B cell (primary cell): Measurements from ENCODE around the gene SDF2. TPM values are rescaled to one million over a fixed set of nuclear protein-coding genes. Genes with fewer than 3 reads are reported as not detected.

Experiments
- ATAC-seq: fragments of 200-7000 bp; cut with Tn5 transposase; one replicate; pipeline ENCODE4 v1.10.0; 2021; ENCODE audit warnings: low read depth, mild to moderate bottlenecking, moderate number of reproducible peaks, moderate library complexity
- CTCF ChIA-PET: fragments of 350-600 bp; sonication (Branson Sonifier 250); formaldehyde crosslinking; loops from one replicate; lab custom pipeline; 2021; ENCODE audit warnings: antibody characterized with exemption, inconsistent platforms; lab: Charles Lee
- POLR2A ChIA-PET: fragments of 350-600 bp; sonication (Branson Sonifier 250); formaldehyde crosslinking; loops from one replicate; lab custom pipeline; 2021; ENCODE audit warnings: antibody characterized with exemption; lab: Charles Lee
- DNase-seq: peaks from one replicate; pipeline ENCODE4 v3.0.0; 2013
- H2AFZ ChIP-seq: 2 replicates; pipeline ENCODE4 v1.6.1; 2012; ENCODE audit warnings: mild to moderate bottlenecking, low read depth, low read length; ENCODE audit not compliant: insufficient read depth, poor library complexity, severe bottlenecking
- H3K27ac ChIP-seq, 2 donors: 1 replicate in 1 of 2; 2 replicates in 1 of 2; pipeline ENCODE4 v1.5.1; 2012 to 2013; ENCODE audit warnings: low read length in 2 of 2, mild to moderate bottlenecking in 2 of 2, moderate library complexity in 1 of 2
- H3K27me3 ChIP-seq, 4 experiments: fragments of 200-600 bp in 1 of 4; sonication (generic) in 1 of 4; replicated peaks in 1 of 4; 1 replicate in 2 of 4; 2 replicates in 2 of 4; pipeline versions ENCODE4 v1.6.1 to v1.7.0; 2013 to 2016; ENCODE audit warnings: low read length in 3 of 4, mild to moderate bottlenecking in 2 of 4, mixed read lengths in 1 of 4, moderate library complexity in 1 of 4; ENCODE audit not compliant: insufficient read depth in 4 of 4, control insufficient read depth in 3 of 4; ENCODE audit errors: control extremely low read depth in 1 of 4
- H3K36me3 ChIP-seq, 2 experiments: replicated peaks in 1 of 2; 1 replicate in 1 of 2; 2 replicates in 1 of 2; pipeline versions ENCODE4 v1.6.1 to v1.7.1; 2013; ENCODE audit warnings: low read length in 1 of 2; ENCODE audit not compliant: insufficient read depth in 2 of 2, control insufficient read depth in 1 of 2; ENCODE audit errors: control extremely low read depth in 1 of 2, extremely low read depth in 1 of 2
- H3K4me1 ChIP-seq, 2 donors: fragments of 200-600 bp in 1 of 2; sonication (generic) in 1 of 2; 1 replicate in 1 of 2; 2 replicates in 1 of 2; pipeline versions ENCODE4 v1.5.1 to v1.6.1; 2013 to 2017; ENCODE audit warnings: low read length in 2 of 2; ENCODE audit not compliant: control insufficient read depth in 2 of 2, insufficient read depth in 2 of 2
- H3K4me2 ChIP-seq: replicated peaks from 2 replicates; pipeline ENCODE3; 2012; ENCODE audit warnings: mild to moderate bottlenecking, low read depth, low read length; ENCODE audit not compliant: poor library complexity, severe bottlenecking
- H3K4me3 ChIP-seq, 5 experiments: fragments of 200-600 bp in 1 of 5; sonication (generic) in 1 of 5; 1 replicate in 3 of 5; 2 replicates in 2 of 5; pipeline versions ENCODE4 v1.5.1 to v1.7.0; 2011 to 2016; ENCODE audit warnings: low read length in 4 of 5, mild to moderate bottlenecking in 4 of 5, low read depth in 2 of 5, control low read depth in 1 of 5, moderate library complexity in 1 of 5; ENCODE audit not compliant: insufficient read depth in 1 of 5; ENCODE audit errors: control extremely low read depth in 1 of 5, extremely low read depth in 1 of 5
- H3K79me2 ChIP-seq: fragments of 200-600 bp; sonication (generic); one replicate; pipeline ENCODE4 v1.6.0; 2016; ENCODE audit warnings: low read length; ENCODE audit not compliant: control insufficient read depth, insufficient read depth
- H3K9ac ChIP-seq: fragments of 200-600 bp; sonication (generic); 2 replicates; pipeline ENCODE4 v1.6.1; 2017; ENCODE audit warnings: mild to moderate bottlenecking, low read length, moderate library complexity
- H3K9me3 ChIP-seq, 3 donors: one replicate each; pipeline versions ENCODE4 v1.6.1 to v1.7.1; 2013; ENCODE audit warnings: low read length in 2 of 3; ENCODE audit not compliant: control insufficient read depth in 2 of 3, insufficient read depth in 1 of 3; ENCODE audit errors: control extremely low read depth in 1 of 3
- H4K20me1 ChIP-seq: 2 replicates; pipeline ENCODE4 v1.6.0; 2012; ENCODE audit warnings: mild to moderate bottlenecking, low read length; ENCODE audit not compliant: insufficient read depth, control insufficient read depth, poor library complexity, severe bottlenecking
- H3K27ac Mint-ChIP-seq: one replicate; pipeline ENCODE4 v1.8.0; 2021; ENCODE audit warnings: mixed read lengths
- H3K27me3 Mint-ChIP-seq: one replicate; pipeline ENCODE4 v1.8.0; 2021; ENCODE audit warnings: mixed read lengths
- H3K4me1 Mint-ChIP-seq: one replicate; pipeline ENCODE4 v1.8.0; 2021; ENCODE audit warnings: mixed read lengths
- H3K4me3 Mint-ChIP-seq: one replicate; pipeline ENCODE4 v1.8.0; 2021; ENCODE audit warnings: mixed read lengths
- H3K9me3 Mint-ChIP-seq: one replicate; pipeline ENCODE4 v1.8.0; 2022; ENCODE audit warnings: mixed read lengths; ENCODE audit not compliant: insufficient read depth
- EZH2 ChIP-seq: IDR thresholded peaks from 2 replicates; pipeline ENCODE4 v1.6.1; 2012; ENCODE audit warnings: borderline replicate concordance, low read depth, mild to moderate bottlenecking, moderate library complexity, low read length; ENCODE audit not compliant: insufficient read depth, poor library complexity, severe bottlenecking
- WGBS: methylation state at CpG from one replicate; pipeline ENCODE4 v1.1.5; 2013; ENCODE audit warnings: missing lambda C conversion rate; ENCODE audit not compliant: insufficient coverage; 5-methylcytosine and 5-hydroxymethylcytosine counted together
- intact Hi-C: fragments of 100-400 bp; cut with micrococcal nuclease; formaldehyde crosslinking; loops from one replicate; pipeline ENCODE4 v1.10.0; 2022
- polyA plus RNA-seq: library from polyadenylated mRNA; depleted of rRNA; stranded (reverse); fragments of >200 nt; gene quantifications from 2 replicates; pipeline ENCODE4 v1.2.3, GENCODE V29; 2012
- total RNA-seq, 2 donors: library from RNA; stranded (reverse); fragments of 120-200 nt in 1 of 2; gene quantifications; 1 replicate in 1 of 2; 2 replicates in 1 of 2; pipeline versions ENCODE4 v1.2.3 to v1.2.4, GENCODE V29; 2013 to 2022
- TF ChIP-seq, protein P1 (sequence below): fragments of 200-600 bp; IDR thresholded peaks from one replicate; pipeline ENCODE4 v1.8.0; 2022; ENCODE audit warnings: antibody characterized with exemption, mild to moderate bottlenecking

SDF2 gene
- total and polyA plus RNA-seq, 2 donors (not counting 1 experiment from before 2014, with no cell fraction given) = 32.6 to 40.4 TPM

DNA sequence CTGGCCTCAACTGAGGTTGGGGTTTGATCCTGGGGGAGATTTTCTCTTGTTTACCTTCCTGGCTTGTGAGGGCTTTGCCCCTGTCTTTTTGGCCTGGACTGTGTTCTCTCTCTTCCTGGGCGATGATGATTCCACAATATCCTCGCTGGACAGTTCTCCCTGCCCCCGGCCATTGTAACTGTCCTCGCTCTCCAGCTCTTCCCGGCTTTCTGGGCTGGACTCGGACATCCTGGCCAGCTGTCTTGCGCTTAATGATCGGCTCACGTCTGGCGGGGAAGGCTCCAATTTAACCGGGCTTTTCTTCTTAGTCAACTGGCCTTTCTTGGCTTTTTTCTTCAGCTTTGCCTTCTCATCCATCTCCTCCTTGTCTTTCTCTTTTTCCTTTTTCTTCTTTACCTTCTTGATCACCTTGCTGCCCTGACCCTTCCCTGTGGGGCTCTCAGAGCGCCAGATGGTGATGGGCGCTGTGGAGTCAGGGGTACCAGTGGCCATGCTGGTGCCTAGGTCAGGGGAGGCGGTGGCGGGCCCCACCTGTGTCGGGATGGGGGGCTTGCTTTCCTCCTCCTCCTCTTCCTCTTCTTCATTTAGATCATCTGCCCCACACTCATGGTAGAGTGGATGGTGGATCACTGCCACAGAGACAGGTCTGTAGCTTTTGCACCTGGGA, 42.0 kb upstream of the SDF2 start:
- no peak overlapping the region for H3K4me2 ChIP-seq
- no peaks in the 10 kb centered on the region for H3K27me3 ChIP-seq
- Mint-ChIP-seq H3K9me3 (no peaks in the 10 kb centered on the region), H3K4me3 (no peak overlapping the region), H3K4me1 (no peaks in the 10 kb centered on the region), H3K27ac (no peak overlapping the region), H3K27me3 (no peaks in the 10 kb centered on the region)
- H3K36me3 ChIP-seq = peaks cover 0 to 52% of the 10 kb centered on the region in 2 experiments
- ATAC-seq (no peak), DNase-seq (no peak)
- WGBS = 97% methylated on average over 12 of the region's 16 CpGs
- H3K4me3 ChIP-seq = no peak overlapping the region
- no peak overlapping the region for H2AFZ ChIP-seq
- no peak overlapping the region for H3K9ac ChIP-seq
- no peaks in the 10 kb centered on the region for H3K79me2 ChIP-seq
- H3K4me1 ChIP-seq = no peaks in the 10 kb centered on the region
- H3K9me3 ChIP-seq = no peaks in the 10 kb centered on the region
- no peak for TF ChIP-seq EZH2
- TF ChIP-seq, protein P1, sequence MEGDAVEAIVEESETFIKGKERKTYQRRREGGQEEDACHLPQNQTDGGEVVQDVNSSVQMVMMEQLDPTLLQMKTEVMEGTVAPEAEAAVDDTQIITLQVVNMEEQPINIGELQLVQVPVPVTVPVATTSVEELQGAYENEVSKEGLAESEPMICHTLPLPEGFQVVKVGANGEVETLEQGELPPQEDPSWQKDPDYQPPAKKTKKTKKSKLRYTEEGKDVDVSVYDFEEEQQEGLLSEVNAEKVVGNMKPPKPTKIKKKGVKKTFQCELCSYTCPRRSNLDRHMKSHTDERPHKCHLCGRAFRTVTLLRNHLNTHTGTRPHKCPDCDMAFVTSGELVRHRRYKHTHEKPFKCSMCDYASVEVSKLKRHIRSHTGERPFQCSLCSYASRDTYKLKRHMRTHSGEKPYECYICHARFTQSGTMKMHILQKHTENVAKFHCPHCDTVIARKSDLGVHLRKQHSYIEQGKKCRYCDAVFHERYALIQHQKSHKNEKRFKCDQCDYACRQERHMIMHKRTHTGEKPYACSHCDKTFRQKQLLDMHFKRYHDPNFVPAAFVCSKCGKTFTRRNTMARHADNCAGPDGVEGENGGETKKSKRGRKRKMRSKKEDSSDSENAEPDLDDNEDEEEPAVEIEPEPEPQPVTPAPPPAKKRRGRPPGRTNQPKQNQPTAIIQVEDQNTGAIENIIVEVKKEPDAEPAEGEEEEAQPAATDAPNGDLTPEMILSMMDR = no peak
- H4K20me1 ChIP-seq = no peaks in the 10 kb centered on the region
- intact Hi-C loops = no loop called here
- ChIA-PET CTCF (no interaction called here), POLR2A (no interaction called here)
- no peak overlapping the region for H3K27ac ChIP-seq

- CTCF ChIA-PET = no interaction called here
- no peak for ATAC-seq
- DNase-seq = no peak
- Histone ChIP-seq H4K20me1 (no peaks in the 10 kb centered on the region), H3K27ac (no peak overlapping the region), H3K36me3 (peaks cover 4 to 62% of the 10 kb centered on the region in 2 experiments), H3K79me2 (no peaks in the 10 kb centered on the region), H3K9ac (no peak overlapping the region), H2AFZ (no peak overlapping the region), H3K4me3 (no peak overlapping the region), H3K4me2 (no peak overlapping the region), H3K27me3 (no peaks in the 10 kb centered on the region), H3K4me1 (no peaks in the 10 kb centered on the region), H3K9me3 (no peaks in the 10 kb centered on the region)
- intact Hi-C loops = no loop called here
- POLR2A ChIA-PET = interaction anchor here (1.0 kb wide), 1 partner anchor 8 kb away, joined by 3 read pairs; the partner anchor contains the start of gene PROCA1
- no peak for TF ChIP-seq EZH2
- TF ChIP-seq, protein P1 = no peak
- H3K4me1 Mint-ChIP-seq = no peaks in the 10 kb centered on the region
- no peak overlapping the region for H3K27ac Mint-ChIP-seq
- H3K27me3 Mint-ChIP-seq = no peaks in the 10 kb centered on the region
- H3K9me3 Mint-ChIP-seq = no peaks in the 10 kb centered on the region
- H3K4me3 Mint-ChIP-seq = no peak overlapping the region
- WGBS = 91% methylated on average over 2 of the region's 3 CpGs
These were observed 41.0 kb upstream of the SDF2 start for GRCh38 chr17:28702752-28703150.
